ENCODE measurements around the gene STK33.

STK33 gene

DNA sequence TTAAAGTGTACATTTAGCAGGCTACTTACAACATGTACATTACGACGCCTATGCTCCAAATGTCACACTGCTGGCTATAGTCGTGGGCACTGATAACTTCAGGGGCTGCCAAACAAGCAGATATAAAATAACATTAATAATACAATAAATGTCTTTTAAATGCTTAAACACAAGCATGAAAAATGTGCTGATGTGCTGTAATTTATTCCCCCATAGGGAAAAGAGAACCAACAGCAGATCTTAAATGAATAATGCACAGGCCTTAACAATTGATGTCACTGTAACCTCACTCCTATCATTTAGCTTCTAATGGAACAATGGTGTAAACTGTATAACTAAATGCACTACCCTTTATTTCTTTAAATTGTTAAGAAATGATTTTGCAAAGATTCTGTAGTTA lies 153.4 kb downstream of the STK33 start:
- TF ChIP-seq, protein P1, sequence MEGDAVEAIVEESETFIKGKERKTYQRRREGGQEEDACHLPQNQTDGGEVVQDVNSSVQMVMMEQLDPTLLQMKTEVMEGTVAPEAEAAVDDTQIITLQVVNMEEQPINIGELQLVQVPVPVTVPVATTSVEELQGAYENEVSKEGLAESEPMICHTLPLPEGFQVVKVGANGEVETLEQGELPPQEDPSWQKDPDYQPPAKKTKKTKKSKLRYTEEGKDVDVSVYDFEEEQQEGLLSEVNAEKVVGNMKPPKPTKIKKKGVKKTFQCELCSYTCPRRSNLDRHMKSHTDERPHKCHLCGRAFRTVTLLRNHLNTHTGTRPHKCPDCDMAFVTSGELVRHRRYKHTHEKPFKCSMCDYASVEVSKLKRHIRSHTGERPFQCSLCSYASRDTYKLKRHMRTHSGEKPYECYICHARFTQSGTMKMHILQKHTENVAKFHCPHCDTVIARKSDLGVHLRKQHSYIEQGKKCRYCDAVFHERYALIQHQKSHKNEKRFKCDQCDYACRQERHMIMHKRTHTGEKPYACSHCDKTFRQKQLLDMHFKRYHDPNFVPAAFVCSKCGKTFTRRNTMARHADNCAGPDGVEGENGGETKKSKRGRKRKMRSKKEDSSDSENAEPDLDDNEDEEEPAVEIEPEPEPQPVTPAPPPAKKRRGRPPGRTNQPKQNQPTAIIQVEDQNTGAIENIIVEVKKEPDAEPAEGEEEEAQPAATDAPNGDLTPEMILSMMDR (IDR thresholded peaks at IDR 0.05; ENCODE audit: borderline replicate concordance, insufficient read depth, low read depth, low read length), result no peak

DNA sequence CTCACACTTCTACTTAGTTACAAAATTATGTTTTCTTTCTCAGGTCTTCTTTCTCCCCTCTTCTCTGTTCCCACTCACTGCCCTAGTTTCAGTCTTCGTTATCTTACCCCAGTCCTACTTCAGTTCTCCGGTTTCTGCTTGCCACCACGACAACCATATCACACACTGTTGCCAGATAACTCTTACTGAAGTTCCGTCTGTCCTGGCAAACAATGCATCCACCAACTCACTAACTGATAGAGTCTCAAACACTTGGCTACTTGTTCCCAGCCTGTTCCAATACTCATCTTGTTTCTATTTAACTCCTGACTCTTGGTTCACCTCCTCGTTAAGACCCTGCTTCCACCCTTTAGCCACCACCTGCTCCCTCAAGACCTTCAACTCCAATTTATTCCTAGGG lies 164.5 kb downstream of the STK33 start:
- H3K4me3 ChIP-seq (ENCODE audit: low read depth, low read length), result no peak overlapping the region
- TF ChIP-seq, protein P1 (IDR thresholded peaks at IDR 0.05; ENCODE audit: borderline replicate concordance, insufficient read depth, low read depth, low read length), result no peak

More for the DNA sequence above, 153.4 kb downstream of the STK33 start:
- H3K4me3 ChIP-seq (ENCODE audit: low read depth, low read length), result no peak overlapping the region

DNA sequence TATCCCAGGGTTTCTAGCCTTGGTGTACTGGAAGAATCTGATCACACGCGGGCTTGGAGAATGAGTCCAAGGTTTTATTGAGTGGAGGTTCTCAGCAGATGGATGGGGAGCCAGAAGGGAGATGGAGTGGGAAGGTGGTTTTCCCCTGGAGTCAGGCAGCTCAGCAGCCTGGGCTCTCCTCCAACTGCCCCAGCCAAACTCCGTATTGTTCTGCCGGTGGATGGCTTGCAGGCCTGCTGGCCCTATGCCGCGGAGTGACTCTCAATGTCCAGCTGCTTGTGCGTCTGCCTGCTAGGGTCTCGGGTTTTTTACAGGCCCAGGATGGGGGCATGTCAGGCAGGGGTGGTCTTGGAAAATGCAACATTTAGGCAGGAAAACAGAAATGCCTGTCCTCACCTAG lies 168.0 kb downstream of the STK33 start:
- TF ChIP-seq, protein P1 (IDR thresholded peaks at IDR 0.05; ENCODE audit: borderline replicate concordance, insufficient read depth, low read depth, low read length), result no peak
- H3K4me3 ChIP-seq (ENCODE audit: low read depth, low read length), result no peak overlapping the region

DNA sequence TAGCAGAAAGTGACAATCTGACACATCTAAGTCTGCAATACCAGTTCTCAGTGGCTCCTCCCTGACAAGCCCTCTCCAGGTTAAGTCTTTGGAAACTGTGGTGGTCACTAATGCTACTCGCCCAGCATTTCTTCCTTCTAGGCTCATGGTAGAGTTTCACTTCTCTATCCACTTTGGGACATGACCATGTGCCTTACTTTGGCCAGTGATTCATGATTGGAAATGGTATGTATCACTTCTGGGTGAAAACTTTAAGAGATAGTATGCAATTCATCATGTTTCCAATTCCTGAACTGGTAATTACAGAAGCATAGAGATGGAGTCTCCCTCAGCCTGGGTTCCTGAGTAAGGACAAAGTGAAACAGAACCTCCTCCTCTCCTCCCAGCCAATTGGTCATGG lies 178.8 kb downstream of the STK33 start:
- TF ChIP-seq, protein P1 (IDR thresholded peaks at IDR 0.05; ENCODE audit: borderline replicate concordance, insufficient read depth, low read depth, low read length), result no peak
- H3K4me3 ChIP-seq (ENCODE audit: low read depth, low read length), result no peak overlapping the region

DNA sequence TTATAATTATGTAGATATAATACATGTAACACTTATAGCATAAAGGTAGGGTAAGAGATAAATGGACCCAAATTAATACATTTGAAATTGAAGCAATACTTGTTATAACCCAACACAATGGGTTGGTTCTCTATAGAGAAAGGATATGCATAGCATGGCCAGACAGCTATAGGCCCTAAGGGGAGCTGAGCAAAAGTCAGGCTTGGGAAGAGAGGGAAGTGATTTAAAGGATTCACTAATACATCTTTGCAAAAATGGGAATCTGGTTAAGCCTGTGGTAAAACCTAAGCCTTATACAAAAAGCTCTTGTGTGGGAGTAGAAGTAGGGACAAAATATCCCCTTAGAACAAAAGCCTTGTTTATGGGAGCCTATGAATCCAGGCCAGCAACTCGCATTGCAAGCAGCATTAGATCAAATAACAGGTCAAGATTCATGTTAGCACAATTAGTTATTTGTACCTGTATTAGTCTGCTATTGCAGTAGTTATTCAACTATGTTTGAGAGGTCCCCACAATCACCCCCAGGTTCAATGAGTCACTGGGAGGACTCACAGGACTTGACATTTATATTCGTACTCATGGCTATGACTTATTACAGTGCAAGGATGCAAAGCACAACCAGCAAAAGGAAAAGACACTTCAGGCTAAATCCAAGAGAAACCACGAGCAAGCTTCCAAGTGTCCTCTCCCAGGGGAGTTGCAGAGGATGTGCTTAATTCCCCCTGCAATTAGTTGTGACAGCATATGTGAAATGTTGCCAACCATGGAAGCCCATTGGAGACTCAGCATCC lies 185.7 kb downstream of the STK33 start:
- TF ChIP-seq, protein P1 (IDR thresholded peaks at IDR 0.05; ENCODE audit: borderline replicate concordance, insufficient read depth, low read depth, low read length), result no peak
- H3K4me3 ChIP-seq (ENCODE audit: low read depth, low read length), result no peak overlapping the region

DNA sequence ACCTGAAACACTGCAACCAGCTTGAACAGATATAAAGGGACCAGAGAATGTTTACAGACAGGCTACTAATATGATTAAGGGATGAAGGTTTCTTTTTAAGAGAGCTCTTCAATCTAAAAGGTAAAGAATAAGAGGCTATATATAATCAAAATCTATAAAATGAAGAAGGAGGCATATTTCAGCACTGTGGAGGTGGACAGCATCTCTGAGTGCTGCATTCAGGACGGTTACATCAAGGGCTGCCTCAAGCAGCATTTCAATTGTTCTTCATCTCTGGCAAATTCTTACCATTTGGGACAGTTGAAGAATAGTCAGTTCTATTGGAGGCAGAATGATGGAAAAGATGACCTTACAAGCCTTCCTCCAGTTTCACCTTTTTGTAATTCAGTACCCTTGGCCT lies 190.7 kb downstream of the STK33 start:
- no peak overlapping the region for H3K4me3 ChIP-seq (ENCODE audit: low read depth, low read length)
- TF ChIP-seq, protein P1 (IDR thresholded peaks at IDR 0.05; ENCODE audit: borderline replicate concordance, insufficient read depth, low read depth, low read length), result no peak

DNA sequence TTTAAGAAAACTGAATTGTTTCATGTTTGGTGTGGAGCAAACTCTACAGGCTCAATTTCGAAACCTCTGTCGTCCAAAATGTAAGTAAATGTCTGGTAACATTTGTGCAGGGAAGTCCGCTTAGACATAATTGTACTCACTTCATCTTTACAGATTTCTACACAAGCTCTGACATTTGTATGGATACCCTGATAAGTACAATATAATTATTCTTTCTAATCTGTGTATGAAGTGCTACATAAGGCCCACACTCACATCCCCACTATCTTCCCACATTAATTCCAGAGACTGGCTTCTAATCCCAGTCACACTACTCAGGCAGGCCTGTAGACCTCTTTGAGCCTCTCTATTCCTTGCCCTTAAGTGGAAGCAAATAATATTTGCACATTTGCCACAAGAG lies 201.1 kb downstream of the STK33 start:
- TF ChIP-seq, protein P1 (IDR thresholded peaks at IDR 0.05; ENCODE audit: borderline replicate concordance, insufficient read depth, low read depth, low read length), result no peak

More for the DNA sequence above, 201.1 kb downstream of the STK33 start:
- no peak overlapping the region for H3K4me3 ChIP-seq (ENCODE audit: low read depth, low read length)

Measured in GM12875 (cell line).